ENCODE data around the gene MS4A4E. TPM values are rescaled to one million over a fixed set of nuclear protein-coding genes. Genes with fewer than 3 reads are reported as not detected.
"Not testable (repeated sequence)": the region's sequence is repeated elsewhere in the genome, so short reads cannot be mapped to it uniquely, and the experiment has no call there.

MS4A4E gene
- total RNA-seq, 4 donors from 2014 or later, result 0.32 to 4.2 (median 0.88) TPM; not detected in 1

- WGBS, 2 donors, result 55 to 63% methylated on average over 3 of the region's 3 CpGs
- TF ChIP-seq CTCF (IDR thresholded peaks at IDR 0.05) (no peak), POLR2A (IDR thresholded peaks at IDR 0.05) (no peak)
- intact Hi-C loops (cut with DNase I), result no loop called here
These were observed 84.3 kb downstream of the MS4A4E start for GRCh38 chr11:60158636-60159035.

DNA sequence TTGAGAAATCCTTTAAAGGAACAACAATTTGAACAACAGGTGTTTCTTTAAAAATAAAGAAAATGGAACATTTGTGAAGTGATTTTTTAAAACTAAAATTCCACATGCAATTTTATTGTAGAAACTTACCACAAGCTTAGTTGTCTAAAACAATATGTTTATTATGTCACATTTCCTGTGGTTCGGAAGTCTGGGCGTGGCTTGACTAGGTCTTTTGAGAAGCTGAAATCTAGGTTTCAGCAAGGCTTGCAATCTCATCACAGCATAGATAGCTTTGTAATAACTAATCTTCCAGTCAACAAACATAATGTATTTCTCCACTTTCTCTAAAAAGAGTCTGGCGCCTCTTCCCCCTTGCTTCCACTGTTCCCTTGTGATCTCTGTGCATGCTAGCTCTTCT, 87.0 kb downstream of the MS4A4E start:
- H3K4me1 ChIP-seq, result no peaks in the 10 kb centered on the region
- TF ChIP-seq POLR2A (IDR thresholded peaks at IDR 0.05), result no peak
- no peak for TF ChIP-seq CTCF (IDR thresholded peaks at IDR 0.05)
- no peaks in the 10 kb centered on the region for H3K36me3 ChIP-seq
- no peaks in the 10 kb centered on the region for H3K9me3 ChIP-seq
- no peak for DNase-seq
- intact Hi-C loops (cut with DNase I), result no loop called here
- no peaks in the 10 kb centered on the region for H3K27me3 ChIP-seq
- 57 to 68% methylated on average over 3 of the region's 3 CpGs for WGBS, 2 donors
- H3K27ac ChIP-seq, result no peak overlapping the region
- H3K4me3 ChIP-seq, result no peak overlapping the region

More at GRCh38 chr11:60158636-60159035, 84.3 kb downstream of the MS4A4E start:
- H3K36me3 ChIP-seq, result no peaks in the 10 kb centered on the region
- H3K27me3 ChIP-seq, result no peaks in the 10 kb centered on the region
- no peak for DNase-seq
- no peak overlapping the region for H3K4me3 ChIP-seq
- no peaks in the 10 kb centered on the region for H3K4me1 ChIP-seq
- no peak overlapping the region for H3K27ac ChIP-seq
- no peaks in the 10 kb centered on the region for H3K9me3 ChIP-seq

GRCh38 chr11:60152727-60153126, 90.2 kb downstream of the MS4A4E start:
- H3K4me3 ChIP-seq; intact Hi-C loops (cut with DNase I); H3K27me3 ChIP-seq; H3K4me1 ChIP-seq; DNase-seq; H3K27ac ChIP-seq; H3K9me3 ChIP-seq; H3K36me3 ChIP-seq: not testable (repeated sequence)

DNA sequence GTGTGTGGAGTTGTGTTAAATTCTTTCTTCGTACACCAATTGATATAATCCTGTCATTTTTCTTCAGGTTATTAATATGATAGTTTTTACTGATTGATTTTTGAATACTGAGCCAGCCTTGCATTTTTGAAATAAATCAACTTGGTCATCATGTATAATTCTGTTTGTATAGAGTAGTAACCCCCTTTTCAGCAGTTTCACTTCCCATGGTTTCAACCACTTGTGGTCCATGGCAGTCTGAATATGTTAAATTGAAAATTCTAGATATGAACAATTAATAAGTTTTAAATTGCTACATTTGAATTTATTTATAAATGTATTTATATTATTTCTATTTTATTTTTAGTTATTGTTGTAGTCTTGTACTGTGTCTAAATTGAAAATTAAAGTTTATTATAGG, 92.7 kb downstream of the MS4A4E start:
- DNase-seq, result no peak
- Histone ChIP-seq H3K9me3 (no peaks in the 10 kb centered on the region), H3K4me1 (no peaks in the 10 kb centered on the region), H3K36me3 (no peaks in the 10 kb centered on the region), H3K27ac (no peak overlapping the region), H3K4me3 (no peak overlapping the region), H3K27me3 (no peaks in the 10 kb centered on the region)
- TF ChIP-seq CTCF (IDR thresholded peaks at IDR 0.05) (no peak), POLR2A (IDR thresholded peaks at IDR 0.05) (no peak)
- intact Hi-C loops (cut with DNase I), result no loop called here
- WGBS, 2 donors, result 61 to 90% methylated on average over 1 of the region's 1 CpG

Small RNA genes lying within 50 kb of the gene (small RNA-seq; reads per million reads assigned to genes)
- gene MIR6503, result 0 to 0.71 (median 0.38) reads per million in 4 donors

Other genes starting within 250 kb of the MS4A4E start
- not detected for gene OOSP4B, start 226.0 kb downstream of the MS4A4E start, total RNA-seq
- not detected for gene OOSP2, start 202.7 kb downstream of the MS4A4E start, total RNA-seq
- gene MS4A3, start 186.5 kb downstream of the MS4A4E start, total RNA-seq, result not detected
- gene MS4A2, start 154.5 kb downstream of the MS4A4E start, total RNA-seq, result 10 to 100 TPM in 1 of 4 donors, under 1 TPM in 1, not detected in 2; 0.12 to 13.2 TPM
- gene MS4A6A, start 60.1 kb downstream of the MS4A4E start, total RNA-seq, result 10 to 100 TPM in 2 of 4 donors, 1 to 10 TPM in 2; 2.7 to 87.7 (median 23.7) TPM
- 10 to 100 TPM in 2 of 4 donors, 1 to 10 TPM in 1, under 1 TPM in 1; 0.42 to 32.0 (median 8.3) TPM for gene MS4A4A, start 37.5 kb upstream of the MS4A4E start, total RNA-seq
- gene MS4A6E, start 84.1 kb upstream of the MS4A4E start, total RNA-seq, result not detected
- 10 to 100 TPM in 2 of 4 donors, 1 to 10 TPM in 2; 3.8 to 23.5 (median 10.3) TPM for gene MS4A7, start 135.4 kb upstream of the MS4A4E start, total RNA-seq
- gene MS4A14, start 153.3 kb upstream of the MS4A4E start, total RNA-seq, result under 1 TPM; 0.15 to 0.95 (median 0.42) TPM
- gene MS4A5, start 186.4 kb upstream of the MS4A4E start, total RNA-seq, result not detected
- 1 to 10 TPM in 1 of 4 donors, under 1 TPM in 1, not detected in 2; 0.38 to 1.2 TPM for gene MS4A1, start 212.7 kb upstream of the MS4A4E start, total RNA-seq
- not detected for gene MS4A12, start 249.6 kb upstream of the MS4A4E start, total RNA-seq